ENCODE measurements around the gene ALPP. TPM values are rescaled to one million over a fixed set of nuclear protein-coding genes. Genes with fewer than 3 reads are reported as not detected.
A peak's percentile ranks its signal among the peaks of the same experiment; 100 is the strongest.

ALPP gene
- polyA plus RNA-seq, 1 donor from 2014 or later, result not detected

DNA sequence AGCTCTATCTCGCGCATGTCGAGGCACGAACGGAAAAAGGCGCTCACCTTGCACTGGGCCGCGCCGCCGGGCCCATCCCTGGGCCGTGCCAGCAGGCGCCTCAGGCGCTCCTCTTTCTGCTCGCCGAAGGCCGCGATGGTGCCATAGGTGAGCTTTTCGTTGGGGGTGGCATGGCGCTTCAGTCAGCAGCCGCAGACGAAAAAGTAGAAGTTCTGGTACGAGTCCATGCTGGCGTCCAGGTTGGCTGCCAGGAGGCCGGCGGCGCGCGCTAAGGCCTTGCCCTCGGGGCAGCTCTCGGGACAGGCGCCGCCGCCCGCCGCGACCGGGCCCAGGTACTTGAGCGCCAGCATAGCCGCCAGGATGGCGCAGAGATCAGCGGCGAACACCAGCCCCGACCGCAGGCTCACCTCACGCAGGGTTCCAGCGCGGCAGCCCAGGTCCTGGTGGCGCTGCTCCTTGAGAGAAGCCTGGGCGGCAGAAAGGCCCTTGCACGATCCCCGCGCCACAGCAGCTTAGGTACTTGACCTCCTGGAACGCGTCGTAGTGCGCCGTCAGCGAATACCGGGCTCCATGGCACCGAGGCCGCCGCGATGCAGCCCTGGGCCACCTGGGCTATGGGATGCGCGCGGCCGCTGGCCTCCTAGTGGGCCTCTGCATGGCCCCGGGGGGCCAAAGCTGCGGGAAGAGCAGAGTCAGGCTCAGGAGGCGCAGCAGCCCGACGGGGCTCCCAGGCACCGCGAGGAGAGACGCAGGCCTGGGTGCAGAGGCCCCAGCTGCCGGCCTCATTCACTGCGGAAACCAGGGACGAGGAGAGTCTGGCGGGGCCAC lies 40.9 kb downstream of the ALPP start:
- Histone ChIP-seq H3K27ac (ENCODE audit: low read length) (no peak overlapping the region), H3K9ac (ENCODE audit: low read length) (peak overlapping the region; percentile 34), H3K4me2 (ENCODE audit: low read length) (no peak overlapping the region), H2AFZ (ENCODE audit: low read depth, low read length) (no peak overlapping the region), H3K27me3 (ENCODE audit: insufficient read depth, low read depth, low read length) (peaks cover 72% of the 10 kb centered on the region), H3K4me3 (ENCODE audit: low read length) (peak overlapping the region; percentile 69), H3K79me2 (replicated peaks; ENCODE audit: insufficient read depth, low read length) (no peaks in the 10 kb centered on the region), H3K9me3 (ENCODE audit: low read length) (peaks cover 17% of the 10 kb centered on the region), H3F3A (ENCODE audit: insufficient read depth, low read length, poor library complexity, severe bottlenecking) (no peaks in the 10 kb centered on the region), H4K20me1 (ENCODE audit: insufficient read depth) (no peaks in the 10 kb centered on the region), H3K9me2 (ENCODE audit: insufficient read depth, low read length) (no peaks in the 10 kb centered on the region), H3K36me3 (ENCODE audit: insufficient read depth, low read length) (no peaks in the 10 kb centered on the region)
- TF ChIP-seq SMC3 (conservative IDR thresholded peaks at IDR 0.05; ENCODE audit: poor library complexity) (no peak), REST (IDR thresholded peaks at IDR 0.05; ENCODE audit: borderline replicate concordance) (no peak), EP300 (conservative IDR thresholded peaks at IDR 0.05; ENCODE audit: poor library complexity, severe bottlenecking) (no peak), MXI1 (conservative IDR thresholded peaks at IDR 0.05; ENCODE audit: poor library complexity, severe bottlenecking) (no peak), RAD21 (conservative IDR thresholded peaks at IDR 0.05) (no peak), POLR2AphosphoS5 (IDR thresholded peaks at IDR 0.05) (no peak), EZH2 (IDR thresholded peaks at IDR 0.05; ENCODE audit: borderline replicate concordance, insufficient read depth, low read length, poor library complexity, severe bottlenecking) (no peak)
- TF ChIP-seq, protein P1, sequence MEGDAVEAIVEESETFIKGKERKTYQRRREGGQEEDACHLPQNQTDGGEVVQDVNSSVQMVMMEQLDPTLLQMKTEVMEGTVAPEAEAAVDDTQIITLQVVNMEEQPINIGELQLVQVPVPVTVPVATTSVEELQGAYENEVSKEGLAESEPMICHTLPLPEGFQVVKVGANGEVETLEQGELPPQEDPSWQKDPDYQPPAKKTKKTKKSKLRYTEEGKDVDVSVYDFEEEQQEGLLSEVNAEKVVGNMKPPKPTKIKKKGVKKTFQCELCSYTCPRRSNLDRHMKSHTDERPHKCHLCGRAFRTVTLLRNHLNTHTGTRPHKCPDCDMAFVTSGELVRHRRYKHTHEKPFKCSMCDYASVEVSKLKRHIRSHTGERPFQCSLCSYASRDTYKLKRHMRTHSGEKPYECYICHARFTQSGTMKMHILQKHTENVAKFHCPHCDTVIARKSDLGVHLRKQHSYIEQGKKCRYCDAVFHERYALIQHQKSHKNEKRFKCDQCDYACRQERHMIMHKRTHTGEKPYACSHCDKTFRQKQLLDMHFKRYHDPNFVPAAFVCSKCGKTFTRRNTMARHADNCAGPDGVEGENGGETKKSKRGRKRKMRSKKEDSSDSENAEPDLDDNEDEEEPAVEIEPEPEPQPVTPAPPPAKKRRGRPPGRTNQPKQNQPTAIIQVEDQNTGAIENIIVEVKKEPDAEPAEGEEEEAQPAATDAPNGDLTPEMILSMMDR (IDR thresholded peaks at IDR 0.05; ENCODE audit: poor library complexity, severe bottlenecking), result no peak

DNA sequence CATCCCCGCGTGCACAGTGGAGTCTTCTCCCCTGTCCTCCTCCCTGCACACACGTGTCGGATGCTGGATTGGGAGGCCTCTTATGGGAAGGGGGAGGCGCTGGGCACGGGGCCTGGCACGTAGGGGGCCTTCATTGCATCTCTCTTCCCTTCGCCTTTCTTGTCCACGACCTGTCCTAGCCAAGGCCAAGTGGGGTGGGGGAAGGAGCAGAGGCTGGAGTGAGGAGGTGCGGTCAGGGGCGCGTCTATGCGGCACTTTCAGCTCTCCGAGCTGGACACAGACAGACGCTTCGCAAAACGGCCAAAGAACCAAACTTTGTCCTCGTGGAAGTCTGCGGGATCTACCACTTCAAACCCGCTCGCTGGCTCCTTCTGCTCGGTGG lies 41.5 kb downstream of the ALPP start:
- Histone ChIP-seq H3K27me3 (ENCODE audit: insufficient read depth, low read depth, low read length) (peaks cover 75% of the 10 kb centered on the region), H3F3A (ENCODE audit: insufficient read depth, low read length, poor library complexity, severe bottlenecking) (no peaks in the 10 kb centered on the region), H3K27ac (ENCODE audit: low read length) (no peak overlapping the region), H3K36me3 (ENCODE audit: insufficient read depth, low read length) (no peaks in the 10 kb centered on the region), H3K4me2 (ENCODE audit: low read length) (no peak overlapping the region), H4K20me1 (ENCODE audit: insufficient read depth) (no peaks in the 10 kb centered on the region), H3K9me2 (ENCODE audit: insufficient read depth, low read length) (no peaks in the 10 kb centered on the region), H3K4me3 (ENCODE audit: low read length) (peak overlapping the region; percentile 69), H3K79me2 (replicated peaks; ENCODE audit: insufficient read depth, low read length) (no peaks in the 10 kb centered on the region), H3K9me3 (ENCODE audit: low read length) (peaks cover 17% of the 10 kb centered on the region), H3K9ac (ENCODE audit: low read length) (peak overlapping the region; percentile 40), H2AFZ (ENCODE audit: low read depth, low read length) (no peak overlapping the region)
- TF ChIP-seq, protein P1 (IDR thresholded peaks at IDR 0.05; ENCODE audit: poor library complexity, severe bottlenecking), result no peak
- TF ChIP-seq MXI1 (conservative IDR thresholded peaks at IDR 0.05; ENCODE audit: poor library complexity, severe bottlenecking) (no peak), TAF1 (IDR thresholded peaks at IDR 0.05; ENCODE audit: low read depth) (no peak), SMC3 (conservative IDR thresholded peaks at IDR 0.05; ENCODE audit: poor library complexity) (no peak), RAD21 (conservative IDR thresholded peaks at IDR 0.05) (no peak)

Measured in neural cell (in vitro differentiated cells).